GM12875 (cell line): ENCODE results near the gene IMPACT.

Experiments used
- H3K4me3 ChIP-seq: one replicate; pipeline ENCODE4 v1.5.1; 2011; ENCODE audit warnings: low read depth, low read length, control low read depth
- CTCF ChIP-seq: IDR thresholded peaks from 2 replicates; pipeline ENCODE4 v1.5.1; 2011; ENCODE audit warnings: low read depth, mild to moderate bottlenecking, control low read depth, inconsistent platforms, low read length, moderate library complexity, borderline replicate concordance; ENCODE audit not compliant: insufficient read depth

IMPACT gene

GRCh38 chr18:24502667-24503523, 76.4 kb downstream of the IMPACT start:
- TF ChIP-seq CTCF: no peak
- H3K4me3 ChIP-seq: no peak overlapping the region
